Peyer's patch (tissue), 4 donors: ENCODE results near the gene LRIG3.

Experiments used
- CTCF ChIP-seq, 6 experiments: fragments of 450-650 bp in 4 of 6; fragments of 200-600 bp in 2 of 6; sonication (generic) in 1 of 6; IDR thresholded peaks; one replicate each; pipeline ENCODE4 v1.5.1; 2017 to 2019; ENCODE audit warnings: antibody characterized with exemption in 6 of 6, mild to moderate bottlenecking in 3 of 6, moderate library complexity in 1 of 6
- POLR2A ChIP-seq, 2 donors: fragments of 450-650 bp; IDR thresholded peaks; one replicate each; pipeline ENCODE4 v1.5.1; 2017; ENCODE audit warnings: antibody characterized with exemption in 2 of 2, mild to moderate bottlenecking in 2 of 2, moderate library complexity in 2 of 2

- TF ChIP-seq CTCF (IDR thresholded peaks at IDR 0.05) (no peak), POLR2A (IDR thresholded peaks at IDR 0.05) (no peak)
These were observed 48.7 kb downstream of the LRIG3 start for GRCh38 chr12:58871556-58871955.
